Osteoblast (primary cell): Measurements from ENCODE around the gene IQGAP3. TPM values are rescaled to one million over a fixed set of nuclear protein-coding genes. Genes with fewer than 3 reads are reported as not detected.
"Not testable (repeated sequence)": the region's sequence is repeated elsewhere in the genome, so short reads cannot be mapped to it uniquely, and the experiment has no call there.

Source experiments
- DNase-seq: peaks from one replicate; pipeline ENCODE4 v3.0.0; 2011; ENCODE audit warnings: low spot score, mixed read lengths; ENCODE audit not compliant: insufficient read length; ENCODE audit errors: missing footprints
- H2AFZ ChIP-seq: 2 replicates; pipeline ENCODE4 v1.6.0; 2011; ENCODE audit warnings: mild to moderate bottlenecking, low read length
- H3K27ac ChIP-seq: 2 replicates; pipeline ENCODE4 v1.5.1; 2011; ENCODE audit warnings: mild to moderate bottlenecking, low read depth, low read length, moderate library complexity
- H3K27me3 ChIP-seq: 2 replicates; pipeline ENCODE4 v1.6.0; 2012; ENCODE audit warnings: mild to moderate bottlenecking, control low read depth, inconsistent platforms, low read length, moderate library complexity; ENCODE audit not compliant: insufficient read depth
- H3K36me3 ChIP-seq: 2 replicates; pipeline ENCODE4 v1.5.1; 2011; ENCODE audit warnings: mild to moderate bottlenecking, low read length, control low read depth, moderate library complexity; ENCODE audit not compliant: insufficient read depth
- H3K4me1 ChIP-seq: 2 replicates; pipeline ENCODE4 v1.5.1; 2011; ENCODE audit warnings: mild to moderate bottlenecking, low read length, control low read depth, moderate library complexity; ENCODE audit not compliant: insufficient read depth
- H3K4me2 ChIP-seq: 2 replicates; pipeline ENCODE4 v1.6.0; 2011; ENCODE audit warnings: mild to moderate bottlenecking, low read length; ENCODE audit not compliant: insufficient read depth
- H3K4me3 ChIP-seq: fragments of 200-600 bp; sonication (generic); 3 replicates; pipeline ENCODE4 v1.5.1; 2012; ENCODE audit warnings: mild to moderate bottlenecking, low read length, inconsistent platforms; ENCODE audit not compliant: insufficient read depth
- H3K79me2 ChIP-seq: 2 replicates; pipeline ENCODE4 v1.6.0; 2012; ENCODE audit warnings: mild to moderate bottlenecking, low read length, control low read depth, inconsistent platforms; ENCODE audit not compliant: insufficient read depth
- H3K9me3 ChIP-seq: 2 replicates; pipeline ENCODE4 v1.5.1; 2011; ENCODE audit warnings: low read depth, low read length, control low read depth
- H4K20me1 ChIP-seq: 2 replicates; pipeline ENCODE4 v1.6.0; 2012; ENCODE audit warnings: mild to moderate bottlenecking, low read length, control low read depth; ENCODE audit not compliant: insufficient read depth
- CTCF ChIP-seq: IDR thresholded peaks from 2 replicates; pipeline ENCODE4 v1.5.1; 2011; ENCODE audit warnings: mild to moderate bottlenecking, low read depth, low read length, moderate library complexity; ENCODE audit errors: extremely low read depth
- total RNA-seq: library from RNA; depleted of rRNA; stranded (reverse); fragments of >200 nt; gene quantifications from 2 replicates; pipeline ENCODE4 v1.2.3, GENCODE V29; 2012

Gene IQGAP3
- total RNA-seq, 1 donor, result 2.9 TPM

DNA sequence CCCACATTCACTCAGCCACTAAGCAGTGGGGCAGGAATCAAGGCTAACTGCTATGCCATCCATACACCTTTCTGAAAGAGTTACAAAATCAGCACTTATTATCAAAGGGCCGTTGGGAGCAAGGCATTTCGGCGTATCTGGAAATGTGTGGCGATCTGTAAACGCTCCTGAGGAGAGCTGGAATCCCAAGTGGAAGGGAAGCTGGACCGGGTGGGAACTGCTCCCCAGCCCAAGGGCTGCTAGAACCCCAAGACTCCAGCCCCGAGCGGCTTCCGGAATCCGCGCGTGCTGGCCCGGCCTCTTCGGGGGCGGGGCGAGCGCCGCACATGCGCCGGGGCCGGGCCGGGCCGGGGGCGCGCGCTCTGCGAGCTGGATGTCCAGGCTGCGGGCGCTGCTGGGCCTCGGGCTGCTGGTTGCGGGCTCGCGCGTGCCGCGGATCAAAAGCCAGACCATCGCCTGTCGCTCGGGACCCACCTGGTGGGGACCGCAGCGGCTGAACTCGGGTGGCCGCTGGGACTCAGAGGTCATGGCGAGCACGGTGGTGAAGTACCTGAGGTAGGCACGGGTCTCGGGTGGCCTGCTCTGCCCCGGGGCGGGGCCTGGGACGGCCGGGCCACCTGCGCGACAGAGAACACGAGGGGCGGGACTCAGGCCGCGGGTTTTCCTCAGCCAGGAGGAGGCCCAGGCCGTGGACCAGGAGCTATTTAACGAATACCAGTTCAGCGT, 19.2 kb upstream of the IQGAP3 start, which contains the start of gene NAXE:
Gene NAXE (plus strand): TSS at position 345 of the 726 bp plus-strand sequence. CDS start 29 bp downstream, at position 374.
- Histone ChIP-seq H3K27ac (peak within 1 kb of the TSS; percentile 75), H3K27me3 (no peaks in the 10 kb centered on the region), H3K9me3 (no peaks in the 10 kb centered on the region), H3K4me2 (peak within 1 kb of the TSS; percentile 99), H4K20me1 (peaks cover 3% of the 10 kb centered on the region), H2AFZ (peak within 1 kb of the TSS; percentile 97), H3K4me3 (peak within 1 kb of the TSS; percentile 92), H3K79me2 (peaks cover 6% of the 10 kb centered on the region), H3K4me1 (peaks cover 13% of the 10 kb centered on the region), H3K36me3 (peaks cover 28% of the 10 kb centered on the region)
- TF ChIP-seq CTCF, result no peak
- DNase-seq, result peak; percentile 97

GRCh38 chr1:156591181-156591431, 18.7 kb upstream of the IQGAP3 start:
- Histone ChIP-seq H3K4me2 (peak overlapping the region; percentile 99), H3K27me3 (peaks cover 2% of the 10 kb centered on the region), H3K36me3 (peaks cover 23% of the 10 kb centered on the region), H4K20me1 (peaks cover 3% of the 10 kb centered on the region), H3K4me1 (peaks cover 13% of the 10 kb centered on the region), H3K4me3 (peak overlapping the region; percentile 92), H2AFZ (peak overlapping the region; percentile 97), H3K27ac (peak overlapping the region; percentile 74), H3K79me2 (peaks cover 6% of the 10 kb centered on the region), H3K9me3 (no peaks in the 10 kb centered on the region)
- DNase-seq, result peak; percentile 50
- TF ChIP-seq CTCF, result no peak

DNA sequence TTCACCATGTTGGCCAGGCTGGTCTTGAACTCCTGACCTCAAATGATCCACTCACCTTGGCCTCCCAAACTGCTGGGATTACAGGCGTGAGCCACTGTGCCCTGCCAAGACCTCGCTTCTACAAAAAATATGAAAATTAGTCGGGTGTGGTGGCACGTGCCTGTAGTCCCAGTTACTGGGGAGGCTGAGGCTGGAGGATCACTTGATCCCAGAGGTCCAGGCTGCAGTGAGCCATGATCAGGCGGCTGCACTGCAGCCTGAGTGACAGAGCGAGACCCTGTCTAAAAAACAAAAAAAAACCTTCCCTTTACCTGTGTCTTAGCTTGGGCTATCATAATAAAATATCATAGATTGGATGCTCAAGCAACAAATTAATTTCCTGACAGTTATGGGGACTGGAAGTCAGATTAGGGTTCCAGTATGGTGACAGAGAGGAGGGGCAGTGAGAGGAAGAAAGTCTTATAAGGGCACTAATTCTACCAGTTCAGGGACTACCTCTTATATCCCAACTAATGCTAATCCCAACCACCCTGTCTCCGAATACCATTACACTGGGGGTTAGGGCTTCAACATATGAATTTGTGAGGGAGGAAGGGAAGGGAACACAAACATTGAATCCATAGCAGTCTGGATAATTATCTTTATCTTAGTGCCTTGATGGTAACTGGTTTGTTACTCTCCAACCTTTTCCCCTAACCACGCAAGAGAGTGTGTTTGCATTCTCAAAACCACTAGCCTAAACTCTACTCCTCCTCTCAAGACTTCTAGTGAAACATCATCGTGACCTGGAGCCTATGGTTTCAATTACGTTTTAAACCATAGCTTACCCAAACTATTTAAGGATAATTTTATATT, 18.2 kb upstream of the IQGAP3 start:
- peaks cover 3% of the 10 kb centered on the region for H4K20me1 ChIP-seq
- TF ChIP-seq CTCF, result no peak
- peaks cover 13% of the 10 kb centered on the region for H3K4me1 ChIP-seq
- H3K27me3 ChIP-seq, result peaks cover 3% of the 10 kb centered on the region
- no peaks in the 10 kb centered on the region for H3K9me3 ChIP-seq
- peak overlapping the region; percentile 99 for H3K4me2 ChIP-seq
- H2AFZ ChIP-seq, result peak overlapping the region; percentile 97
- peaks cover 6% of the 10 kb centered on the region for H3K79me2 ChIP-seq
- H3K36me3 ChIP-seq, result peaks cover 18% of the 10 kb centered on the region
- DNase-seq, result no peak
- peak overlapping the region; percentile 92 for H3K4me3 ChIP-seq
- H3K27ac ChIP-seq, result peak overlapping the region; percentile 74

DNA sequence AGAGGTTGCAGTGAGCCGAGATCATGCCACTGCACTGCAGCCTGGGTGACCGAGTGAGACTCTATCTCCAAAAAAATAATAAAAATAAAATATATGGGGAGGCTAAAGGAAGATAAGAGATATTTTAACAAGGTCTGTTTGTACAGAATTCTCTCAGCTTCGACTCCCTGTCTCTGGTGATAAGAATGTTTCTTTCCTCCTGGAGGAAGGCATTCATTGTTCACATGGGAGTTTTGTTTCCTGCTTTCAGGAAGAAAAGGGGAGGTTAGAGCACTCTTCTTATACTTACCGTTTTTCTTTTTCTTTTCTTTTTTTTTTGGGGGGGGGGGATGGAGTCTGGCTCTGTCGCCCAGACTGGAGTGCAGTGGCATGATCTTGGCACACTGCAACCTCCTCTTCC, 17.2 kb upstream of the IQGAP3 start:
- peaks cover 13% of the 10 kb centered on the region for H3K4me1 ChIP-seq
- peaks cover 3% of the 10 kb centered on the region for H4K20me1 ChIP-seq
- no peak overlapping the region for H3K4me3 ChIP-seq
- peaks cover 6% of the 10 kb centered on the region for H3K79me2 ChIP-seq
- H3K27ac ChIP-seq, result no peak overlapping the region
- no peak for DNase-seq
- H3K36me3 ChIP-seq, result peaks cover 8% of the 10 kb centered on the region
- peaks cover 3% of the 10 kb centered on the region for H3K27me3 ChIP-seq
- TF ChIP-seq CTCF, result no peak
- H3K9me3 ChIP-seq, result no peaks in the 10 kb centered on the region
- H2AFZ ChIP-seq, result no peak overlapping the region
- no peak overlapping the region for H3K4me2 ChIP-seq

- H3K4me3 ChIP-seq, DNase-seq, H3K36me3 ChIP-seq, H3K9me3 ChIP-seq, H3K4me2 ChIP-seq, H3K27me3 ChIP-seq, H3K27ac ChIP-seq, H2AFZ ChIP-seq, H4K20me1 ChIP-seq, H3K79me2 ChIP-seq: not testable (repeated sequence)
- peaks cover 13% of the 10 kb centered on the region for H3K4me1 ChIP-seq
Observed at GRCh38 chr1:156587927-156588326, 15.6 kb upstream of the IQGAP3 start.
